Thyroid gland (tissue), 4 donors: ENCODE results near the gene JDP2.

Source experiments
- POLR2A ChIP-seq, 2 donors: fragments of 450-650 bp; IDR thresholded peaks; one replicate each; pipeline ENCODE4 v1.6.1; 2017; ENCODE audit warnings: antibody characterized with exemption in 2 of 2, mild to moderate bottlenecking in 2 of 2, moderate library complexity in 1 of 2
- TF ChIP-seq, protein P1 (sequence below), 6 experiments: fragments of 200-600 bp in 3 of 6; fragments of 450-650 bp in 3 of 6; sonication (generic) in 3 of 6; IDR thresholded peaks; one replicate each; pipeline ENCODE4 v1.5.1; 2016 to 2019; ENCODE audit warnings: antibody characterized with exemption in 6 of 6, mild to moderate bottlenecking in 2 of 6, inconsistent platforms in 1 of 6, moderate library complexity in 1 of 6

DNA sequence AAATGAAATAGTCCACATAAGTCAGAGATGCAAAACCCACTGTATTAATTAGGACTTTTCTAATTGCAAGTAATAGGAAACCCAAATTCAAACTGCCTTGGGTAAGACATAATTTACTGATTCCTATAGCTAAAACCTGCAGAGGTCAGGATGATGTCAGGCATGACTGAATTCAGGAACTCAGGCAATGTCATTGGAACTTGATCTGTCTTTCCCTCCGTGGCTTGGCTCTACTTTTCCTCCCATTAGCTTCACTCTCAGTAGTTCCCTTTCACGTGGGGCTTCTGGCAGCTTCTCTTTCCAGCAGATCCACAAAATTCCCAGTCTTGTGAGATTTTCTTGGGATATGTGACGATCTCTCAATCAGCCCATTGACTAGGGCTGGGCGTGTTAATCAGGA lies 2.4 kb upstream of the JDP2 start:
- TF ChIP-seq, protein P1, sequence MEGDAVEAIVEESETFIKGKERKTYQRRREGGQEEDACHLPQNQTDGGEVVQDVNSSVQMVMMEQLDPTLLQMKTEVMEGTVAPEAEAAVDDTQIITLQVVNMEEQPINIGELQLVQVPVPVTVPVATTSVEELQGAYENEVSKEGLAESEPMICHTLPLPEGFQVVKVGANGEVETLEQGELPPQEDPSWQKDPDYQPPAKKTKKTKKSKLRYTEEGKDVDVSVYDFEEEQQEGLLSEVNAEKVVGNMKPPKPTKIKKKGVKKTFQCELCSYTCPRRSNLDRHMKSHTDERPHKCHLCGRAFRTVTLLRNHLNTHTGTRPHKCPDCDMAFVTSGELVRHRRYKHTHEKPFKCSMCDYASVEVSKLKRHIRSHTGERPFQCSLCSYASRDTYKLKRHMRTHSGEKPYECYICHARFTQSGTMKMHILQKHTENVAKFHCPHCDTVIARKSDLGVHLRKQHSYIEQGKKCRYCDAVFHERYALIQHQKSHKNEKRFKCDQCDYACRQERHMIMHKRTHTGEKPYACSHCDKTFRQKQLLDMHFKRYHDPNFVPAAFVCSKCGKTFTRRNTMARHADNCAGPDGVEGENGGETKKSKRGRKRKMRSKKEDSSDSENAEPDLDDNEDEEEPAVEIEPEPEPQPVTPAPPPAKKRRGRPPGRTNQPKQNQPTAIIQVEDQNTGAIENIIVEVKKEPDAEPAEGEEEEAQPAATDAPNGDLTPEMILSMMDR (IDR thresholded peaks at IDR 0.05), result no peak
- TF ChIP-seq POLR2A (IDR thresholded peaks at IDR 0.05), result no peak
